ENCODE data around the gene MOXD1. TPM values are rescaled to one million over a fixed set of nuclear protein-coding genes. Genes with fewer than 3 reads are reported as not detected.
A peak's percentile ranks its signal among the peaks of the same experiment; 100 is the strongest.

MOXD1 gene
- total RNA-seq, 1 donor = 19.5 TPM

DNA sequence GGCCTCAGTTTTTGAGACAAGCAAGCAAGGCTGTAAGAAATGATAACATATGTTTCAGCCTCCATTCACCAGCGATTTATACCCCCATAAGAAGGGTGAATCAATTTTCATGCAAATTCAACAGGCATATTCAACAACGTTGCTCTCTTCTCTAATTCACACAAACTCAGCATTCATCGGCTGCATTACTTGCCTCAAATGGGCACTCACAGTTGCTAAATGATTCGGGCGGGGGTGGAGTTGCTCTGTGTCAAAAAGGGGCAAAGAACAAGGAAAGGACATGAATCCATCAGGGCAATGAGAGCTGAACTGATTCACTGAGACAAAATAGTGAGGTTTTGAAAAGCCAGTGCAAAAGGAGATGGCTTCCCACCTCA is 9.0 kb downstream of the MOXD1 start:
- Histone ChIP-seq H3K4me2 (ENCODE audit: insufficient read depth, low read length) (peak overlapping the region; percentile 52), H2AFZ (ENCODE audit: low read length) (peak overlapping the region; percentile 44), H4K20me1 (ENCODE audit: insufficient read depth, low read length) (no peaks in the 10 kb centered on the region), H3K9me3 (ENCODE audit: low read depth, low read length) (peaks cover 2% of the 10 kb centered on the region), H3K79me2 (ENCODE audit: insufficient read depth, low read length) (peaks cover 39% of the 10 kb centered on the region), H3K4me3 (ENCODE audit: insufficient read depth, low read length) (no peak overlapping the region), H3K4me1 (ENCODE audit: insufficient read depth, low read length) (peaks cover 14% of the 10 kb centered on the region), H3K27ac (ENCODE audit: low read depth, low read length) (peak overlapping the region; percentile 29), H3K27me3 (ENCODE audit: insufficient read depth, low read length) (no peaks in the 10 kb centered on the region), H3K36me3 (ENCODE audit: insufficient read depth, low read length) (no peaks in the 10 kb centered on the region)
- DNase-seq (ENCODE audit: insufficient read length, low spot score, missing footprints) = no peak
- TF ChIP-seq, protein P1, sequence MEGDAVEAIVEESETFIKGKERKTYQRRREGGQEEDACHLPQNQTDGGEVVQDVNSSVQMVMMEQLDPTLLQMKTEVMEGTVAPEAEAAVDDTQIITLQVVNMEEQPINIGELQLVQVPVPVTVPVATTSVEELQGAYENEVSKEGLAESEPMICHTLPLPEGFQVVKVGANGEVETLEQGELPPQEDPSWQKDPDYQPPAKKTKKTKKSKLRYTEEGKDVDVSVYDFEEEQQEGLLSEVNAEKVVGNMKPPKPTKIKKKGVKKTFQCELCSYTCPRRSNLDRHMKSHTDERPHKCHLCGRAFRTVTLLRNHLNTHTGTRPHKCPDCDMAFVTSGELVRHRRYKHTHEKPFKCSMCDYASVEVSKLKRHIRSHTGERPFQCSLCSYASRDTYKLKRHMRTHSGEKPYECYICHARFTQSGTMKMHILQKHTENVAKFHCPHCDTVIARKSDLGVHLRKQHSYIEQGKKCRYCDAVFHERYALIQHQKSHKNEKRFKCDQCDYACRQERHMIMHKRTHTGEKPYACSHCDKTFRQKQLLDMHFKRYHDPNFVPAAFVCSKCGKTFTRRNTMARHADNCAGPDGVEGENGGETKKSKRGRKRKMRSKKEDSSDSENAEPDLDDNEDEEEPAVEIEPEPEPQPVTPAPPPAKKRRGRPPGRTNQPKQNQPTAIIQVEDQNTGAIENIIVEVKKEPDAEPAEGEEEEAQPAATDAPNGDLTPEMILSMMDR (IDR thresholded peaks at IDR 0.05; ENCODE audit: extremely low read depth, low read depth, low read length) = no peak

DNA sequence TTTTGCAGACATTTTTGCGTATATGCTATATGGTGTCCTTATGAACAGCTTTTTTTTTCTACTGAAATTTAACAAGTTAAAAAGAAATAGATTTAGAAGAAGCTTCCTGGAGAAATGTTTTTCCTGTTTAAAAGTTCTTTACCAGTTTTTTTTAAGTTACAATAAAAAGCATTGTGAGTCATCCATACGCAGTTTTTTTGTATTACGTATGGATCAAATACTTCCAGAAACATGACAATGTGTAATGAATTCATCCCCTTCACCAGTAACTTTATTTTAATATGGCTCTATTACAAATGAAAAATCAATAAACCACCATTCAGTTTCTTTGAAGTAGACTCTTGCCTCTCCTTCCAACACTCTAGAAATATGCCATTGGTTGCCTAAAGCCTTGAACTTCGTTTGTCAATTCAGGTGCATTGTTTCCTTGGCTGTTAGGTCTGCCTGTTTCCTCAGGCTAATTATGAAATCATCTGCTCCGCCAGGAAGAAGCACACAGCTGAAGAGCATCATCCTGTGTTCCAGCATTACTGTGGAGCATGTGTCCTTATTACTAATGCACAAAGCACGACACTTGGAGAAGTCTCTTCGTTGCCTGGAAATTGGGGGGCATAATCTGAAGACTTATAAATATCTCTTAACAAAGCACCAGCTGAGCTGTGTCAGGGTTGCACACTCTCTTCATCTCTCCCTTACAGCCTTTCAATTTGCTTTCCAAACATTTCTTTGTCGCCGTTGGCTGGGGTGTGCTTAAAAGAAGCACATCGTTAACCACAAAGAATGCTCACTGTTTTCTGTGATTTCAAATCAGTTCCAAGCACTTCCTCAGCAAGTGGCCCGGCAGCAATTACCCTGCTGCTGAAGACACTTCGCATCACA is 9.6 kb downstream of the MOXD1 start:
- Histone ChIP-seq H3K27me3 (ENCODE audit: insufficient read depth, low read length) (no peaks in the 10 kb centered on the region), H3K27ac (ENCODE audit: low read depth, low read length) (peak overlapping the region; percentile 29), H3K79me2 (ENCODE audit: insufficient read depth, low read length) (peaks cover 33% of the 10 kb centered on the region), H3K4me1 (ENCODE audit: insufficient read depth, low read length) (peaks cover 14% of the 10 kb centered on the region), H3K4me3 (ENCODE audit: insufficient read depth, low read length) (no peak overlapping the region), H3K4me2 (ENCODE audit: insufficient read depth, low read length) (peak overlapping the region; percentile 52), H3K36me3 (ENCODE audit: insufficient read depth, low read length) (no peaks in the 10 kb centered on the region), H3K9me3 (ENCODE audit: low read depth, low read length) (peaks cover 2% of the 10 kb centered on the region), H4K20me1 (ENCODE audit: insufficient read depth, low read length) (no peaks in the 10 kb centered on the region), H2AFZ (ENCODE audit: low read length) (peak overlapping the region; percentile 44)
- TF ChIP-seq, protein P1 (IDR thresholded peaks at IDR 0.05; ENCODE audit: extremely low read depth, low read depth, low read length) = no peak
- DNase-seq (ENCODE audit: insufficient read length, low spot score, missing footprints) = no peak

DNA sequence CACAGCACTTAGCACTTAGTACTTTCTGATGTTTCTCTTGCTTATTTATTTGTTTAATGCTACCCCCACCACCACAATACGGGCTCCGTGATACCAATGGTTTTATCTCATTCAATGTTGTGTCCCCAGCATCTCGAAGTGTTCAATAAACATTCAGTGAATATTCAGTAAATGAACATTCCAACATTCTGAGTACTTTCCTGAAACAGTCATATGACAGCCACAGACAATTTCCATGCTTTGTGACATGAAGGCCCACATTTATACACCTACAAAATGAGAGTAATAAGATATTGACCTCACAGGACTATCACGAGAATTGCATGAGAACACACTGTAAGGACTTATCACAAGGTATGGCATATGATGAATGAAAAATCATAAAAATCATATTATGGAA is 10.8 kb downstream of the MOXD1 start:
- Histone ChIP-seq H3K27ac (ENCODE audit: low read depth, low read length) (no peak overlapping the region), H3K4me2 (ENCODE audit: insufficient read depth, low read length) (no peak overlapping the region)

DNA sequence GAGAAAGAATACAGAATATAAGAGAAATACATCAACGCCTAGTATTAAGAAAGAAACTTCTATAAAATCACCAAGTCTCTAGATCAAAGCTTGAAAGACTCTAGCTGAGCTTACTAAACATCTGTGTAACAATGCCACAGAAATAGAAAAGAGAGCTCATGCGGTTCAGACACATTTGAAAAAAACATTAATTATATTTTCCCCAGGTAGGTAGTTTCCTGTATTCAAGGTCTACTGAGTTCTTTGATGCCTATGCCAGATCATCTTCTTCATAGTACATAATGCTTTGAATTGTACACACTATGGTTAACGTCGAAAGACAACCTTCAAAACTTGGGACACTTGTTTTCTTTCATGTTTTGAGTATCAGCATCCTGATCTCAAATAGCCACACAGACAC is 11.3 kb downstream of the MOXD1 start:
- TF ChIP-seq, protein P1 (IDR thresholded peaks at IDR 0.05; ENCODE audit: extremely low read depth, low read depth, low read length) = no peak
- H3K27me3 ChIP-seq (ENCODE audit: insufficient read depth, low read length) = no peaks in the 10 kb centered on the region
- no peak for DNase-seq (ENCODE audit: insufficient read length, low spot score, missing footprints)
- H2AFZ ChIP-seq (ENCODE audit: low read length) = no peak overlapping the region
- peaks cover 23% of the 10 kb centered on the region for H3K79me2 ChIP-seq (ENCODE audit: insufficient read depth, low read length)
- no peak overlapping the region for H3K4me2 ChIP-seq (ENCODE audit: insufficient read depth, low read length)
- peaks cover 2% of the 10 kb centered on the region for H3K9me3 ChIP-seq (ENCODE audit: low read depth, low read length)
- H3K4me3 ChIP-seq (ENCODE audit: insufficient read depth, low read length) = no peak overlapping the region
- H3K27ac ChIP-seq (ENCODE audit: low read depth, low read length) = no peak overlapping the region
- no peaks in the 10 kb centered on the region for H3K36me3 ChIP-seq (ENCODE audit: insufficient read depth, low read length)
- H3K4me1 ChIP-seq (ENCODE audit: insufficient read depth, low read length) = peaks cover 14% of the 10 kb centered on the region
- no peaks in the 10 kb centered on the region for H4K20me1 ChIP-seq (ENCODE audit: insufficient read depth, low read length)

More for the DNA sequence above, 10.8 kb downstream of the MOXD1 start:
- peaks cover 2% of the 10 kb centered on the region for H3K9me3 ChIP-seq (ENCODE audit: low read depth, low read length)
- TF ChIP-seq, protein P1 (IDR thresholded peaks at IDR 0.05; ENCODE audit: extremely low read depth, low read depth, low read length) = no peak
- DNase-seq (ENCODE audit: insufficient read length, low spot score, missing footprints) = no peak
- H3K4me3 ChIP-seq (ENCODE audit: insufficient read depth, low read length) = no peak overlapping the region
- H3K4me1 ChIP-seq (ENCODE audit: insufficient read depth, low read length) = peaks cover 14% of the 10 kb centered on the region
- H3K36me3 ChIP-seq (ENCODE audit: insufficient read depth, low read length) = no peaks in the 10 kb centered on the region
- no peak overlapping the region for H2AFZ ChIP-seq (ENCODE audit: low read length)
- no peaks in the 10 kb centered on the region for H4K20me1 ChIP-seq (ENCODE audit: insufficient read depth, low read length)
- no peaks in the 10 kb centered on the region for H3K27me3 ChIP-seq (ENCODE audit: insufficient read depth, low read length)
- peaks cover 25% of the 10 kb centered on the region for H3K79me2 ChIP-seq (ENCODE audit: insufficient read depth, low read length)

All from osteoblast (primary cell).